A549 (cell line): ENCODE data around the gene CACNA1C. TPM values are rescaled to one million over a fixed set of nuclear protein-coding genes. Genes with fewer than 3 reads are reported as not detected.

Experiments used
- ATAC-seq, 2 experiments: fragments of 200-7000 bp in 1 of 2; fragments of >200 bp in 1 of 2; cut with Nextera tagmentation in 1 of 2; cut with Tn5 transposase in 1 of 2; 3 replicates each; pipeline versions ENCODE4 v1.8.0 to v1.9.1; 2018 to 2020; ENCODE audit warnings: mild to moderate bottlenecking in 1 of 2, moderate library complexity in 1 of 2
- CTCF ChIA-PET: fragments of 300-600 bp; sonication (Branson Sonifier 250); formaldehyde crosslinking; extraction: SDS; loops from one replicate; lab custom pipeline; 2021; ENCODE audit warnings: antibody characterized with exemption, inconsistent platforms; lab: Yijun Ruan, JAX
- POLR2A ChIA-PET: fragments of 350-600 bp; formaldehyde crosslinking; extraction: SDS; loops from one replicate; lab custom pipeline; 2021; ENCODE audit warnings: antibody characterized with exemption, inconsistent platforms; lab: Yijun Ruan, JAX
- DNase-seq, 2 experiments: peaks; one replicate each; pipeline versions ENCODE4 v3.0.0 to v3.0.0-alpha.2; 2011 to 2016; ENCODE audit warnings: low read depth in 1 of 2, low spot score in 1 of 2
- FAIRE-seq: peaks from 2 replicates; lab custom pipeline; 2011; peaks lifted over from hg19 to GRCh38; lab: Jason Lieb, UNC
- H3K27ac ChIP-seq, 2 experiments: fragments of >200 bp; sonication (Bioruptor Twin); formaldehyde crosslinking; 3 replicates each; pipeline ENCODE4 v1.5.1; 2016 to 2017
- H3K4me1 ChIP-seq: fragments of >200 bp; sonication (Bioruptor Twin); formaldehyde crosslinking; 3 replicates; pipeline ENCODE4 v1.6.1; 2016
- H3K4me2 ChIP-seq: fragments of >200 bp; sonication (Bioruptor Twin); formaldehyde crosslinking; 3 replicates; pipeline ENCODE4 v1.6.1; 2016
- H3K4me3 ChIP-seq: fragments of >200 bp; sonication (Bioruptor Twin); formaldehyde crosslinking; 3 replicates; pipeline ENCODE4 v1.5.1; 2016
- H3K9me3 ChIP-seq: fragments of >200 bp; sonication (Bioruptor Twin); formaldehyde crosslinking; 3 replicates; pipeline ENCODE4 v1.6.1; 2016
- BCL3 ChIP-seq: fragments of >200 bp; sonication (Bioruptor Twin); formaldehyde crosslinking; IDR thresholded peaks from 3 replicates; pipeline ENCODE4 v1.6.1; 2016
- CBX8 ChIP-seq: fragments of 200-600 bp; sonication (generic); IDR thresholded peaks from 2 replicates; pipeline ENCODE4 v1.6.1; 2016
- CHD2 ChIP-seq: fragments of 150-350 bp; IDR thresholded peaks from 2 replicates; pipeline ENCODE4 v1.6.1; 2014; ENCODE audit warnings: low read length; ENCODE audit not compliant: partially characterized antibody
- CTCF ChIP-seq: fragments of >200 bp; sonication (Bioruptor Twin); formaldehyde crosslinking; IDR thresholded peaks from 3 replicates; pipeline ENCODE4 v1.5.1; 2016
- EHF ChIP-seq: fragments of 250-450 bp; sonication (Bioruptor Pico); IDR thresholded peaks from 2 replicates; pipeline ENCODE4 v1.5.0; 2020; ENCODE audit warnings: mild to moderate bottlenecking
- EHMT2 ChIP-seq: fragments of 200-600 bp; sonication (generic); IDR thresholded peaks from 2 replicates; pipeline ENCODE4 v1.6.1; 2016; ENCODE audit warnings: antibody characterized with exemption, low read depth, mild to moderate bottlenecking, moderate library complexity
- ELK1 ChIP-seq: fragments of 150-350 bp; IDR thresholded peaks from 2 replicates; pipeline ENCODE4 v1.6.1; 2014; ENCODE audit warnings: low read depth, mild to moderate bottlenecking, low read length
- EP300 ChIP-seq, 2 experiments: fragments of >200 bp; sonication (Bioruptor Twin); formaldehyde crosslinking; IDR thresholded peaks; 2 replicates in 1 of 2; 3 replicates in 1 of 2; pipeline ENCODE4 v1.6.1; 2016 to 2017
- FOSB ChIP-seq: fragments of 250-450 bp; sonication (Bioruptor Pico); IDR thresholded peaks from 2 replicates; pipeline ENCODE4 v1.5.0; 2020; ENCODE audit warnings: mild to moderate bottlenecking, moderate library complexity
- FOSL2 ChIP-seq, 2 experiments: fragments of 450-650 bp in 1 of 2; fragments of >200 bp in 1 of 2; sonication (Bioruptor Twin) in 1 of 2; formaldehyde crosslinking; IDR thresholded peaks; 2 replicates each; pipeline versions ENCODE4 v1.5.0 to v1.6.1; 2016 to 2020; ENCODE audit warnings: mild to moderate bottlenecking in 1 of 2, moderate library complexity in 1 of 2
- GATA3 ChIP-seq: IDR thresholded peaks from 2 replicates; pipeline ENCODE4 v1.6.1; 2012; ENCODE audit warnings: borderline replicate concordance
- HOXA7 ChIP-seq: fragments of 250-450 bp; sonication (Bioruptor Pico); IDR thresholded peaks from 2 replicates; pipeline ENCODE4 v1.5.0; 2020; ENCODE audit warnings: mild to moderate bottlenecking, moderate library complexity
- HOXB5 ChIP-seq: fragments of 250-450 bp; sonication (Bioruptor Pico); IDR thresholded peaks from 2 replicates; pipeline ENCODE4 v1.5.0; 2020; ENCODE audit warnings: mild to moderate bottlenecking, moderate library complexity
- KDM1A ChIP-seq: fragments of 200-600 bp; sonication (generic); IDR thresholded peaks from 2 replicates; pipeline ENCODE4 v1.6.1; 2016; ENCODE audit warnings: low read depth, mild to moderate bottlenecking
- KDM5A ChIP-seq: fragments of 200-600 bp; sonication (generic); IDR thresholded peaks from 2 replicates; pipeline ENCODE4 v1.6.1; 2016; ENCODE audit warnings: antibody characterized with exemption, mild to moderate bottlenecking
- MAX ChIP-seq: IDR thresholded peaks from 2 replicates; pipeline ENCODE4 v1.6.1; 2012
- MAZ ChIP-seq: fragments of 150-350 bp; IDR thresholded peaks from 2 replicates; pipeline ENCODE4 v1.6.1; 2014; ENCODE audit warnings: antibody characterized with exemption, low read depth, low read length, borderline replicate concordance
- POLR2A ChIP-seq: IDR thresholded peaks from 2 replicates; pipeline ENCODE4 v1.6.1; 2012; ENCODE audit warnings: mild to moderate bottlenecking, low read length
- RAD21 ChIP-seq, 2 experiments: fragments of >200 bp in 1 of 2; sonication (Bioruptor Twin) in 1 of 2; formaldehyde crosslinking in 1 of 2; IDR thresholded peaks in 1 of 2; conservative IDR thresholded peaks in 1 of 2; 2 replicates in 1 of 2; 3 replicates in 1 of 2; pipeline ENCODE4 v1.6.1; 2012 to 2018; ENCODE audit warnings: inconsistent platforms in 1 of 2
- RARB ChIP-seq: fragments of 250-450 bp; sonication (Bioruptor Pico); IDR thresholded peaks from 2 replicates; pipeline ENCODE4 v1.8.0; 2021; ENCODE audit warnings: mild to moderate bottlenecking, moderate library complexity
- TFCP2L1 ChIP-seq: fragments of 250-450 bp; sonication (Bioruptor Pico); IDR thresholded peaks from 2 replicates; pipeline ENCODE4 v1.5.0; 2021; ENCODE audit warnings: mild to moderate bottlenecking
- TP53 ChIP-seq: fragments of 250-450 bp; sonication (Bioruptor Pico); IDR thresholded peaks from 2 replicates; pipeline ENCODE4 v1.5.0; 2021; ENCODE audit warnings: mild to moderate bottlenecking, moderate library complexity
- ZFP36 ChIP-seq: fragments of 450-650 bp; IDR thresholded peaks from 2 replicates; pipeline ENCODE4 v1.6.1; 2014; ENCODE audit warnings: borderline replicate concordance; ENCODE audit not compliant: partially characterized antibody
- WGBS: methylation state at CpG from one replicate; pipeline ENCODE4 v1.1.6; 2017; ENCODE audit errors: missing lambda C conversion rate; 5-methylcytosine and 5-hydroxymethylcytosine counted together
- polyA plus RNA-seq, 4 experiments: library from polyadenylated mRNA; depleted of rRNA in 3 of 4; stranded (reverse); fragments of >200 nt; fragmentation: RNase III in 1 of 4; extraction: RNeasy Plus Mini Kit Qiagen cat#74134 plus additional on column Dnase treatment in 1 of 4; gene quantifications; 2 replicates in 3 of 4; 3 replicates in 1 of 4; pipeline ENCODE4 v1.2.3, GENCODE V29; 2011 to 2017

CACNA1C gene
- polyA plus RNA-seq, 2 of the 4 experiments (the other 2 are of a cell fraction): not detected

GRCh38 chr12:2092354-2092753, 39.6 kb downstream of the CACNA1C start (continued):
- TF ChIP-seq HOXA7 (CRISPR knock-in tag) (no peak), KDM1A (no peak), CHD2 (no peak), EHF (no peak), MAX (no peak), POLR2A (no peak)

GRCh38 chr12:2092890-2093289, 40.1 kb downstream of the CACNA1C start:
- WGBS: 38% methylated on average over 6 of the region's 6 CpGs
- no peak for ATAC-seq
- FAIRE-seq: no peak
- ChIA-PET POLR2A (no interaction called here), CTCF (no interaction called here)
- no peaks in the 10 kb centered on the region for H3K9me3 ChIP-seq
- DNase-seq: no peak
- no peak overlapping the region for H3K4me3 ChIP-seq
- H3K4me1 ChIP-seq: no peaks in the 10 kb centered on the region
- TF ChIP-seq KDM5A (no peak), MAX (no peak), CBX8 (no peak), CTCF (no peak), RARB (CRISPR knock-in tag) (no peak), POLR2A (no peak), KDM1A (no peak), HOXB5 (CRISPR knock-in tag) (no peak), GATA3 (no peak), CHD2 (no peak), MAZ (no peak), TP53 (no peak), BCL3 (no peak), TFCP2L1 (no peak), RAD21 (conservative IDR thresholded peaks at IDR 0.05 in 1 of 2, IDR thresholded peaks at IDR 0.05 in 1 of 2) (no peak), FOSL2 (IDR thresholded peaks at IDR 0.05) (no peak), FOSL2 (CRISPR knock-in tag; IDR thresholded peaks at IDR 0.05) (no peak)
- no peak overlapping the region for H3K4me2 ChIP-seq
- H3K27ac ChIP-seq: no peak overlapping the region

GRCh38 chr12:2094597-2094996, 41.8 kb downstream of the CACNA1C start:
- CTCF ChIA-PET: no interaction called here
- H3K9me3 ChIP-seq: no peaks in the 10 kb centered on the region
- no peak overlapping the region for H3K4me2 ChIP-seq
- no peaks in the 10 kb centered on the region for H3K4me1 ChIP-seq
- POLR2A ChIA-PET: no interaction called here
- H3K4me3 ChIP-seq: no peak overlapping the region
- no peak overlapping the region for H3K27ac ChIP-seq
- DNase-seq (no peak), ATAC-seq (no peak), FAIRE-seq (no peak)
- 5% methylated on average over 2 of the region's 2 CpGs for WGBS
- TF ChIP-seq EHMT2: no peak
- TF ChIP-seq MAZ: no peak
- TF ChIP-seq BCL3: no peak
- TF ChIP-seq ELK1: no peak
- TF ChIP-seq ZFP36: no peak
- TF ChIP-seq EP300 (IDR thresholded peaks at IDR 0.05): no peak
- TF ChIP-seq FOSB (CRISPR knock-in tag): no peak
- TF ChIP-seq HOXB5 (CRISPR knock-in tag): no peak
